GM12878 (cell line): Measurements from ENCODE around the gene LMF1. TPM values are rescaled to one million over a fixed set of nuclear protein-coding genes. Genes with fewer than 3 reads are reported as not detected.

Source experiments
- ATAC-seq: fragments of 200-7000 bp; cut with Tn5 transposase; 3 replicates; pipeline ENCODE4 v1.9.1; 2020; ENCODE audit warnings: mild to moderate bottlenecking, moderate library complexity
- BruUV-seq: library from RNA; stranded (reverse); fragments of 400-500 nt; replicated peaks from 2 replicates; lab custom pipeline; 2021; lab: Mats Ljungman, UMichigan
- CTCF ChIA-PET: fragments of 300-600 bp; sonication (Branson Sonifier 250); formaldehyde crosslinking; extraction: SDS; loops from one replicate; lab custom pipeline; 2021; ENCODE audit warnings: inconsistent platforms; lab: Yijun Ruan, JAX
- POLR2A ChIA-PET: fragments of 350-600 bp; formaldehyde crosslinking; extraction: SDS; loops from one replicate; lab custom pipeline; 2021; ENCODE audit warnings: inconsistent platforms; lab: Charles Lee
- RAD21 ChIA-PET: fragments of 300-600 bp; sonication (Branson Sonifier 250); formaldehyde crosslinking; loops from one replicate; lab custom pipeline; 2023; ENCODE audit warnings: antibody characterized with exemption; ENCODE audit not compliant: unreplicated experiment; lab: Charles Lee
- SMC1A ChIA-PET: fragments of 300-600 bp; sonication (Branson Sonifier 250); formaldehyde crosslinking; loops from one replicate; lab custom pipeline; 2023; ENCODE audit not compliant: unreplicated experiment, uncharacterized antibody; lab: Charles Lee
- DNase-seq: peaks from one replicate; pipeline ENCODE4 v3.0.0-alpha.2; 2011; ENCODE audit warnings: low read depth, low spot score
- FAIRE-seq: peaks from 3 replicates; lab custom pipeline; 2011; peaks lifted over from hg19 to GRCh38; lab: Jason Lieb, UNC
- H2AFZ ChIP-seq: 2 replicates; pipeline ENCODE4 v1.6.0; 2011; ENCODE audit warnings: low read depth, low read length, control low read depth; ENCODE audit not compliant: control insufficient read depth
- H3K27ac ChIP-seq: 2 replicates; pipeline ENCODE4 v1.5.1; 2011; ENCODE audit warnings: control low read depth; ENCODE audit not compliant: control insufficient read depth, insufficient read depth
- H3K27me3 ChIP-seq, 2 experiments: replicated peaks in 1 of 2; 2 replicates each; pipeline versions ENCODE4 v1.6.0 to v1.6.1; 2011; ENCODE audit warnings: low read length in 1 of 2; ENCODE audit not compliant: control insufficient read depth in 2 of 2, insufficient read depth in 2 of 2
- H3K36me3 ChIP-seq, 2 experiments: 2 replicates each; pipeline ENCODE4 v1.5.1; 2011; ENCODE audit warnings: low read length in 1 of 2; ENCODE audit not compliant: control insufficient read depth in 2 of 2, insufficient read depth in 2 of 2
- H3K4me1 ChIP-seq: 2 replicates; pipeline ENCODE4 v1.6.1; 2011; ENCODE audit warnings: mild to moderate bottlenecking, low read length, moderate library complexity, mixed read lengths; ENCODE audit not compliant: control insufficient read depth, insufficient read depth
- H3K4me2 ChIP-seq: 2 replicates; pipeline ENCODE4 v1.6.0; 2011; ENCODE audit warnings: control low read depth; ENCODE audit not compliant: control insufficient read depth, insufficient read depth
- H3K4me3 ChIP-seq: fragments of 200-600 bp; sonication (generic); 2 replicates; pipeline ENCODE4 v1.5.1; 2016
- H3K79me2 ChIP-seq: 2 replicates; pipeline ENCODE4 v1.6.0; 2011; ENCODE audit warnings: low read length; ENCODE audit not compliant: control insufficient read depth, insufficient read depth
- H3K9ac ChIP-seq: 2 replicates; pipeline ENCODE4 v1.8.0; 2011; ENCODE audit warnings: low read length, control low read depth, mixed read lengths; ENCODE audit not compliant: control insufficient read depth, insufficient read depth
- H3K9me3 ChIP-seq: replicated peaks from 3 replicates; pipeline ENCODE4 v1.5.1; 2011; ENCODE audit warnings: mild to moderate bottlenecking, low read length; ENCODE audit not compliant: control insufficient read depth, insufficient read depth
- H4K20me1 ChIP-seq: 2 replicates; pipeline ENCODE4 v1.6.0; 2011; ENCODE audit not compliant: control insufficient read depth, insufficient read depth
- CBFB ChIP-seq: IDR thresholded peaks from 2 replicates; pipeline ENCODE4 v1.6.1; 2016; ENCODE audit warnings: antibody characterized with exemption, low read depth
- CREB1 ChIP-seq: IDR thresholded peaks from 2 replicates; pipeline ENCODE4 v1.6.1; 2012; ENCODE audit warnings: low read depth, mild to moderate bottlenecking, inconsistent platforms
- HCFC1 ChIP-seq: fragments of 150-350 bp; IDR thresholded peaks from 2 replicates; pipeline ENCODE4 v1.6.1; 2014; ENCODE audit warnings: low read length
- HDAC2 ChIP-seq: fragments of 200-600 bp; sonication (generic); IDR thresholded peaks from 2 replicates; pipeline ENCODE4 v1.6.1; 2017
- JUND ChIP-seq: IDR thresholded peaks from 2 replicates; pipeline ENCODE4 v1.6.1; 2012; ENCODE audit warnings: low read depth, mild to moderate bottlenecking, low read length, improper control_type of control experiment, moderate library complexity
- KAT2A ChIP-seq: conservative IDR thresholded peaks from 2 replicates; pipeline ENCODE4 v1.6.1; 2011; ENCODE audit warnings: low read depth, low read length; ENCODE audit not compliant: control insufficient read depth
- MEF2B ChIP-seq: fragments of 450-650 bp; IDR thresholded peaks from 2 replicates; pipeline ENCODE4 v1.6.1; 2018; ENCODE audit warnings: mild to moderate bottlenecking, moderate library complexity; ENCODE audit not compliant: partially characterized antibody, poor library complexity, severe bottlenecking
- MYB ChIP-seq: fragments of 150-350 bp; IDR thresholded peaks from 2 replicates; pipeline ENCODE4 v1.6.1; 2014; ENCODE audit warnings: mild to moderate bottlenecking, low read depth, low read length, borderline replicate concordance
- NBN ChIP-seq: fragments of 450-650 bp; IDR thresholded peaks from 2 replicates; pipeline ENCODE4 v1.6.1; 2016
- NR2F1 ChIP-seq: fragments of 450-650 bp; conservative IDR thresholded peaks from 2 replicates; pipeline ENCODE4 v1.6.1; 2017; ENCODE audit warnings: mild to moderate bottlenecking
- RBBP5 ChIP-seq: fragments of 200-600 bp; sonication (generic); conservative IDR thresholded peaks from 2 replicates; pipeline ENCODE4 v1.6.1; 2016
- RCOR1 ChIP-seq: conservative IDR thresholded peaks from 2 replicates; pipeline ENCODE4 v1.6.1; 2012; ENCODE audit warnings: low read depth, low read length, improper control_type of control experiment
- RELB ChIP-seq: fragments of 450-650 bp; IDR thresholded peaks from 2 replicates; pipeline ENCODE4 v1.6.1; 2017; ENCODE audit warnings: low read depth, mild to moderate bottlenecking, moderate library complexity
- SPI1 ChIP-seq: IDR thresholded peaks from 2 replicates; pipeline ENCODE4 v1.6.1; 2011; ENCODE audit warnings: low read depth, mild to moderate bottlenecking, low read length, moderate library complexity, borderline replicate concordance; ENCODE audit not compliant: insufficient read depth
- TCF3 ChIP-seq: IDR thresholded peaks from 2 replicates; pipeline ENCODE4 v1.6.1; 2012; ENCODE audit warnings: low read depth, mild to moderate bottlenecking, low read length, borderline replicate concordance; ENCODE audit not compliant: insufficient read depth
- TCF7 ChIP-seq: IDR thresholded peaks from 2 replicates; pipeline ENCODE4 v1.6.1; 2014; ENCODE audit warnings: antibody characterized with exemption, borderline replicate concordance
- YY1 ChIP-seq: IDR thresholded peaks from 2 replicates; pipeline ENCODE4 v1.6.1; 2011; ENCODE audit warnings: low read depth, mild to moderate bottlenecking, low read length
- ZNF384 ChIP-seq: IDR thresholded peaks from 2 replicates; pipeline ENCODE4 v1.6.1; 2012; ENCODE audit warnings: low read depth, mild to moderate bottlenecking, low read length, improper control_type of control experiment, borderline replicate concordance
- WGBS: methylation state at CpG from one replicate; pipeline ENCODE4 v1.1.6; 2016; ENCODE audit warnings: low lambda C conversion rate; ENCODE audit not compliant: insufficient replicate concordance, insufficient coverage; ENCODE audit errors: missing lambda C conversion rate; 5-methylcytosine and 5-hydroxymethylcytosine counted together
- in situ Hi-C: fragments of 300-500 bp; cut with MboI; formaldehyde crosslinking; loops from 9 replicates; pipeline ENCODE4 v1.14.3; 2018; ENCODE audit warnings: mixed read lengths
- intact Hi-C: fragments of 100-400 bp; cut with micrococcal nuclease; formaldehyde crosslinking; loops from one replicate; pipeline ENCODE4 v1.14.2; 2022; ENCODE audit not compliant: unreplicated experiment
- polyA plus RNA-seq, 11 experiments: library from polyadenylated mRNA; depleted of rRNA in 4 of 11; unstranded in 6 of 11; stranded (reverse) in 5 of 11; fragments of >200 nt; fragmentation: Nextera tagmentation in 4 of 11; fragmentation: Illumina TruSeq in 1 of 11; extraction: Ambion mirVana in 4 of 11; extraction: Trizol in 1 of 11; gene quantifications; 1 replicate in 1 of 11; 2 replicates in 10 of 11; pipeline versions ENCODE4 v1.2.1 to v1.2.3, GENCODE V29; 2011 to 2016; ENCODE audit warnings: inconsistent platforms in 2 of 11, missing spikeins in 2 of 11, low read depth in 1 of 11
- total RNA-seq, 4 experiments: library from RNA; depleted of rRNA in 3 of 4; stranded (reverse); fragments of >200 nt in 3 of 4; fragmentation: Illumina TruSeq in 1 of 4; extraction: Trizol in 1 of 4; gene quantifications; 2 replicates each; pipeline versions ENCODE4 v1.2.1 to v1.2.3, GENCODE V29; 2013 to 2021
- TF ChIP-seq, protein P1 (sequence below): fragments of 450-650 bp; IDR thresholded peaks from 2 replicates; pipeline ENCODE4 v1.6.1; 2018; ENCODE audit warnings: mild to moderate bottlenecking, low read depth, moderate library complexity; ENCODE audit not compliant: partially characterized antibody

LMF1 gene
- total and polyA plus RNA-seq, 10 of the 15 experiments (the other 5 are each of a cell fraction or from before 2014, with no cell fraction given), result 0.18 to 3.2 (median 1.4) TPM; not detected in 1

DNA sequence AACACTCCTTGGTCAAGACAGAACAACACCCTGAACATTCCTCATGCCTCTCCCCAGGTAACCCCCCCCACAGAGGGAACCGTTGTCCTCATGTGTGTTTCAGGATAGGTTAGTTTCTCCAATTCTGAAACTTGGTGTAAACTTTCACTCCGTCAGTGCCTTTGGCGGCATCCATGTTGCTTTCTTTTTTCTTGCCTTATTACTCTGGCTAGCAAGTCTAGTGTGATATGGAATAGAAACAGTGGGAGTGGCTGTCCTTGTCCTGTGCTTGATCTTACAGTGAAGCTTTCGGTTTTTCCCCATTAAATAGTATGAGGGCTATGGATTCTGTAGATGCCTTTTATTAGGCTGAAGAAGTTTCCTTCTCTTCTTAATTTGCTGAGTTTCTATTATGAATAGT lies 134.6 kb downstream of the LMF1 start:
- no peaks in the 10 kb centered on the region for H3K27me3 ChIP-seq
- SMC1A ChIA-PET, result no interaction called here
- BruUV-seq, result no TSS peak
- H2AFZ ChIP-seq, result no peak overlapping the region
- no peaks in the 10 kb centered on the region for H3K4me1 ChIP-seq
- no peak overlapping the region for H3K4me2 ChIP-seq
- no peak for ATAC-seq
- in situ Hi-C loops (no loop called here), intact Hi-C loops (no loop called here)
- TF ChIP-seq MYB, result no peak
- no peak for TF ChIP-seq TCF7
- no peak for TF ChIP-seq CBFB
- TF ChIP-seq JUND, result no peak
- TF ChIP-seq RCOR1, result no peak
- no peak for TF ChIP-seq KAT2A
- no peak for TF ChIP-seq HCFC1
- TF ChIP-seq SPI1, result no peak
- TF ChIP-seq HDAC2, result no peak
- TF ChIP-seq, protein P1, sequence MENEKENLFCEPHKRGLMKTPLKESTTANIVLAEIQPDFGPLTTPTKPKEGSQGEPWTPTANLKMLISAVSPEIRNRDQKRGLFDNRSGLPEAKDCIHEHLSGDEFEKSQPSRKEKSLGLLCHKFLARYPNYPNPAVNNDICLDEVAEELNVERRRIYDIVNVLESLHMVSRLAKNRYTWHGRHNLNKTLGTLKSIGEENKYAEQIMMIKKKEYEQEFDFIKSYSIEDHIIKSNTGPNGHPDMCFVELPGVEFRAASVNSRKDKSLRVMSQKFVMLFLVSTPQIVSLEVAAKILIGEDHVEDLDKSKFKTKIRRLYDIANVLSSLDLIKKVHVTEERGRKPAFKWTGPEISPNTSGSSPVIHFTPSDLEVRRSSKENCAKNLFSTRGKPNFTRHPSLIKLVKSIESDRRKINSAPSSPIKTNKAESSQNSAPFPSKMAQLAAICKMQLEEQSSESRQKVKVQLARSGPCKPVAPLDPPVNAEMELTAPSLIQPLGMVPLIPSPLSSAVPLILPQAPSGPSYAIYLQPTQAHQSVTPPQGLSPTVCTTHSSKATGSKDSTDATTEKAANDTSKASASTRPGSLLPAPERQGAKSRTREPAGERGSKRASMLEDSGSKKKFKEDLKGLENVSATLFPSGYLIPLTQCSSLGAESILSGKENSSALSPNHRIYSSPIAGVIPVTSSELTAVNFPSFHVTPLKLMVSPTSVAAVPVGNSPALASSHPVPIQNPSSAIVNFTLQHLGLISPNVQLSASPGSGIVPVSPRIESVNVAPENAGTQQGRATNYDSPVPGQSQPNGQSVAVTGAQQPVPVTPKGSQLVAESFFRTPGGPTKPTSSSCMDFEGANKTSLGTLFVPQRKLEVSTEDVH, result no peak
- no peak for TF ChIP-seq MEF2B
- TF ChIP-seq NR2F1, result no peak
- no peak for TF ChIP-seq RBBP5
- TF ChIP-seq TCF3, result no peak
- TF ChIP-seq CREB1, result no peak
- no peak for TF ChIP-seq NBN
- TF ChIP-seq ZNF384, result no peak
- no peak for TF ChIP-seq RELB
- no peak for TF ChIP-seq YY1
- peaks cover 2% of the 10 kb centered on the region; the same call in 1 of the 3 replicates for H3K9me3 ChIP-seq
- POLR2A ChIA-PET, result no interaction called here
- DNase-seq, result no peak
- H3K36me3 ChIP-seq, result no peaks in the 10 kb centered on the region
- no peaks in the 10 kb centered on the region for H3K79me2 ChIP-seq
- H4K20me1 ChIP-seq, result no peaks in the 10 kb centered on the region
- WGBS, result 61% methylated on average over 4 of the region's 4 CpGs
- FAIRE-seq, result no peak
- RAD21 ChIA-PET, result no interaction called here
- no peak overlapping the region for H3K27ac ChIP-seq
- H3K9ac ChIP-seq, result no peak overlapping the region
- H3K4me3 ChIP-seq, result no peak overlapping the region
- CTCF ChIA-PET, result no interaction called here
